Tibial artery (tissue), 4 donors: ENCODE results near the gene KIF6.
A peak's percentile ranks its signal among the peaks of the same experiment; 100 is the strongest.

Source experiments
- DNase-seq, 2 donors: peaks; one replicate each; pipeline ENCODE4 v3.0.0-alpha.2; 2019
- H3K27ac ChIP-seq, 2 donors: fragments of 200-600 bp; sonication (generic) in 1 of 2; 1 replicate in 1 of 2; 2 replicates in 1 of 2; pipeline ENCODE4 v1.5.1; 2018 to 2019; ENCODE audit warnings: mild to moderate bottlenecking in 1 of 2
- H3K27me3 ChIP-seq, 2 donors: fragments of 200-600 bp; sonication (generic) in 1 of 2; one replicate each; pipeline versions ENCODE4 v1.5.1 to v1.6.0; 2016 to 2019
- H3K36me3 ChIP-seq, 3 donors: fragments of 200-600 bp; sonication (generic) in 2 of 3; one replicate each; pipeline ENCODE4 v1.5.1; 2016 to 2019; ENCODE audit warnings: mild to moderate bottlenecking in 2 of 3
- H3K4me1 ChIP-seq, 4 donors: fragments of 200-600 bp; sonication (generic) in 2 of 4; 1 replicate in 3 of 4; 2 replicates in 1 of 4; pipeline ENCODE4 v1.5.1; 2016 to 2019
- H3K4me3 ChIP-seq, 2 donors: fragments of 200-600 bp; sonication (generic) in 1 of 2; 1 replicate in 1 of 2; 2 replicates in 1 of 2; pipeline ENCODE4 v1.5.1; 2018 to 2019; ENCODE audit warnings: mild to moderate bottlenecking in 2 of 2
- H3K9me3 ChIP-seq, 3 donors: fragments of 200-600 bp; sonication (generic) in 1 of 3; one replicate each; pipeline ENCODE4 v1.5.1; 2016 to 2019
- intact Hi-C: fragments of 100-400 bp; cut with DNase I; formaldehyde crosslinking; loops from one replicate; pipeline ENCODE4 v1.15.0; 2023; ENCODE audit warnings: low total_unique reads
- TF ChIP-seq, protein P1 (sequence below), 2 experiments: fragments of 200-600 bp in 1 of 2; fragments of 450-650 bp in 1 of 2; IDR thresholded peaks; one replicate each; pipeline ENCODE4 v1.5.1; 2017 to 2019; ENCODE audit warnings: antibody characterized with exemption in 2 of 2, mild to moderate bottlenecking in 1 of 2, moderate library complexity in 1 of 2

KIF6 gene

DNA sequence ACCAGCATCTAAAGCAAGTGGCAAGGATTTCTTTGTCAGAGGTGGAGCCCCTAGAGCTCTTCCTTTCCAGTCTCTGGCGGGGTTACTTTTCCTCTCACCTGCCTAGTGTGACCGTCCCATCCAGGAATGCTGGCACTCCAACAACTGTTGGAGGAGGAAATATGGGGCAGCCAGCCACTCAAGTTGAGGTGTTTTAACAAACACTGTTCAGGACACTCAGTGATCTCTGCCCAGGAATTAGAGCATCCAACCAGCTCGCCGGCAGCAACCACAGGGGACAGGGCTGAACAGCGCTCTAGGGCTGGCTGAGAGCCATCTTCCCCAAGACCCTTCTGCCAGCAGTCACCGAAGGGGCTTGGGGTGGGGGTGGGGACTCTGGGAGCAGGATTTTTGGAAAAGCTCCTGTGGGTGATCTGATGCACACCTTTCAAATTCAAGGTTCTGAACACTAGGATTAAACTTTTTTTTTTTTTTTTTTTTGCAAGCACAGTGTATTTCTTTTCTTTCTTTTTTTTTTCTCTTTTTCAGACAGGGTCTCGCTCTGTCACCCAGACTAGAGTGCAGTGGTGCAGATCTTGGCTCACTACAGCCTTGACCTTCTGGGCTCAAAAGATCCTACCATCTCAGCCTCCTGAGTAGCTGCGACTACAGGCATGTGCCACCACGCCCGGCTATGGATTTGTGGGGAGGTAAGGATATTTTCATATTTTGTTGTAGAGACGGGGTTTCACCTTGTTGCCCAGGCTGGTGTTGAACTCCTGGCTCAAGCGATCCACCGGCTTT is 374.3 kb downstream of the KIF6 start:
- H3K36me3 ChIP-seq, result no peaks in the 10 kb centered on the region
- no peak overlapping the region for H3K4me3 ChIP-seq
- peak in 1 of 2 donors; percentile 52 for DNase-seq
- intact Hi-C loops, result no loop called here
- TF ChIP-seq, protein P1, sequence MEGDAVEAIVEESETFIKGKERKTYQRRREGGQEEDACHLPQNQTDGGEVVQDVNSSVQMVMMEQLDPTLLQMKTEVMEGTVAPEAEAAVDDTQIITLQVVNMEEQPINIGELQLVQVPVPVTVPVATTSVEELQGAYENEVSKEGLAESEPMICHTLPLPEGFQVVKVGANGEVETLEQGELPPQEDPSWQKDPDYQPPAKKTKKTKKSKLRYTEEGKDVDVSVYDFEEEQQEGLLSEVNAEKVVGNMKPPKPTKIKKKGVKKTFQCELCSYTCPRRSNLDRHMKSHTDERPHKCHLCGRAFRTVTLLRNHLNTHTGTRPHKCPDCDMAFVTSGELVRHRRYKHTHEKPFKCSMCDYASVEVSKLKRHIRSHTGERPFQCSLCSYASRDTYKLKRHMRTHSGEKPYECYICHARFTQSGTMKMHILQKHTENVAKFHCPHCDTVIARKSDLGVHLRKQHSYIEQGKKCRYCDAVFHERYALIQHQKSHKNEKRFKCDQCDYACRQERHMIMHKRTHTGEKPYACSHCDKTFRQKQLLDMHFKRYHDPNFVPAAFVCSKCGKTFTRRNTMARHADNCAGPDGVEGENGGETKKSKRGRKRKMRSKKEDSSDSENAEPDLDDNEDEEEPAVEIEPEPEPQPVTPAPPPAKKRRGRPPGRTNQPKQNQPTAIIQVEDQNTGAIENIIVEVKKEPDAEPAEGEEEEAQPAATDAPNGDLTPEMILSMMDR (IDR thresholded peaks at IDR 0.05), result no peak
- H3K4me1 ChIP-seq, result peaks cover 0 to 7% (median 0%) of the 10 kb centered on the region in 4 donors
- H3K27me3 ChIP-seq, result no peaks in the 10 kb centered on the region
- H3K27ac ChIP-seq, result no peak overlapping the region
- no peaks in the 10 kb centered on the region for H3K9me3 ChIP-seq

DNA sequence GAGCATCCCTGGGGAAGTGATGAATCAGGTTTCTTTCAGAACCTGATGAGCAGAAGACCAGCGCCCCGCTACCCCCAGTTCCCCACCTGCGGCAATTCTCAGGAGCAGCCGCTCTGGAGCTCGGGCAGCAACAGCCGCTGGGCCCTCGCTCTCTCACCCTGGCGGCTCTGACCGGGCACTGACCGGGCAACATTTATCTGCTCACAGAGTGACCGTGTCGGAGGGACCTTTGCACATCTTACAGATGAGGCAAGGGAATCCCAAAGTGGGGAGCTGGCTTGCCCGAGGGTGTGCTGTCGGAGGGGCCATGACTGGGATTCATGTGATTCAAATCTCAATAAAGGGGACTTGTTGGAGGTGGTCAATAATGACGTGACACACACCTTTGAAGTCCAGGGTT is 376.5 kb downstream of the KIF6 start:
- Histone ChIP-seq H3K36me3 (no peaks in the 10 kb centered on the region), H3K4me3 (no peak overlapping the region), H3K4me1 (peaks cover 0 to 25% (median 10%) of the 10 kb centered on the region in 4 donors), H3K27ac (no peak overlapping the region), H3K9me3 (no peaks in the 10 kb centered on the region), H3K27me3 (no peaks in the 10 kb centered on the region)
- no peak for DNase-seq
- intact Hi-C loops, result no loop called here
- TF ChIP-seq, protein P1 (IDR thresholded peaks at IDR 0.05), result no peak

DNA sequence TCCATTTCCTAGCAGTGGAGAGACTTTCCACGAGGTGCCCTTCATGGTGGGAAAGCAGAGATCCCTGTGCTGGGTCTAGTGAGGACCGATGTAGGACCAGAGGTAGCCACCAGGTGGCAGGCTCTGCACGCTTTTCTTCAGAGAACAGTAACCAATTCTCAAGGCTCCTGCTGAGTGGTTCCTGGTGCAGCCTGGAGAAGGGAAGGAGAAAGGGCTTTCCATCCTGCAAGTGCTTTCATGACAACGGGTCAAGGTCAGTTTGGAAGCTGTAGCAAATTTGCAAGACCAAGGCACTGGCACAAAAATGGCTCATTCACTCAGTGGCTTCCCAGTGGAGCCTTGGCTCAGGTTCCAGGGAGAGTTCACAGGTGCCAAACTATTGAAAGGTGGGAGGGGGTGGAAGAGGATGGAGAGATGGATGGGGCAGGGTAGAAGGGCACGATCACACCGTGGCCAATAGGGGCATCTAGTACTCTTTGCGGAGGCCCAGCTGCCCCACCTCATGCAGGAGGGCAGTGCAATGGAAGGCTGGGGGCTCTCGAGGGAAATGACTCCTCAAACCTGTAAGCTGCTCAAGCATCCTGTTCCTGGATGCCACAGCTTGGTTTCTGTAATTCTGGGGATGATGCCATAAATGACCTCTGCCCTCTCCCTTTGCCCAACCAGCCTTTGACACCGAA is 377.2 kb downstream of the KIF6 start:
- TF ChIP-seq, protein P1 (IDR thresholded peaks at IDR 0.05), result peak; percentile 86 to 90
- peaks cover 0 to 29% (median 10%) of the 10 kb centered on the region in 4 donors for H3K4me1 ChIP-seq
- H3K36me3 ChIP-seq, result no peaks in the 10 kb centered on the region
- H3K9me3 ChIP-seq, result no peaks in the 10 kb centered on the region
- peak; percentile 70 to 83 for DNase-seq
- no peak overlapping the region for H3K27ac ChIP-seq
- intact Hi-C loops, result no loop called here
- H3K4me3 ChIP-seq, result no peak overlapping the region
- no peaks in the 10 kb centered on the region for H3K27me3 ChIP-seq

DNA sequence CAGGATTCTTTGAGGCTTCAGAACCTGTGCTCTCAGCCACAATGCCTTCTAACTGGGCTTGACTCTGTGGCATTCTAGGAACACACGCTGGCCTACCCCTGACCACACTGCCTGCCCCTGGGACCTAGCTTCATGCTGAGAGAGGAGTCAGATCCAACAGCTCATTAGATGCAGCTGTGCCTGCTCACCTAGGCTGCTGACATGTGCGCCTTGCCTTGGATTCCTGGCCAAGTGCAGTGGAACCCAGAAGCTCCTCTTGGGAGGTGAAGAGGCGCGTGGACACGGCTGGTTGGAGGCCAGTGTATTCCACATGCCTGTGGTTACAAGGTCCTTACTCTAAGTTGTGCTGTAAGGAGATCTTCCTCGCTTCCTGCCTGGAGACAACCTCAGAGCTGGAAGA is 378.0 kb downstream of the KIF6 start:
- Histone ChIP-seq H3K4me1 (peaks cover 0 to 34% (median 10%) of the 10 kb centered on the region in 4 donors), H3K4me3 (no peak overlapping the region), H3K9me3 (no peaks in the 10 kb centered on the region), H3K27ac (no peak overlapping the region), H3K36me3 (no peaks in the 10 kb centered on the region), H3K27me3 (no peaks in the 10 kb centered on the region)
- intact Hi-C loops, result no loop called here
- TF ChIP-seq, protein P1 (IDR thresholded peaks at IDR 0.05), result no peak
- no peak for DNase-seq

DNA sequence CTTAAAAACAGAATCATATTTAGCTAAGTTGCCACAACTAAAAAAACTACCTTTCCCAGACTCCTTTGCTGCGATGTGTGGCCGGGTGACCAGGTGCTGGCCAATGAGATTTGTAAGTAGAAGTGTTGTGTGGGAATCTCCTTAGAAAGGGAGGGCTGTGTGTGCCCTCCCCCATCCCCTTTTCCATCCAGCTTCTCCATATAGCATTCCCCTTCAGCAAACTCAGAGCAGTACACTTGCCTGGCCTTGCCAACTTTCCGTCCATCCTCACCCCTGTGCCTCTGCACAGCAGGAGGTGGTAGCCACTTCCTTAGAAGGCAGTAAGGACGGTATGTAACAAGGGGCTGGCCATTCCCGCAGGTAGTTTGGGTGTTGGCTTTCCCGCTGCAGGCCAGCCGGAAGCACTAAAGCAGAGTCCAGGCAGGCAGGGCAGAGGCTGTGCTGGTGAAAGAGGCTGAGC is 380.4 kb downstream of the KIF6 start:
- H3K4me3 ChIP-seq, result peak overlapping the region in 1 of 2 donors; percentile 7
- no peaks in the 10 kb centered on the region for H3K27me3 ChIP-seq
- H3K36me3 ChIP-seq, result no peaks in the 10 kb centered on the region
- intact Hi-C loops, result no loop called here
- no peaks in the 10 kb centered on the region for H3K9me3 ChIP-seq
- peak overlapping the region; percentile 65 to 77 for H3K27ac ChIP-seq
- TF ChIP-seq, protein P1 (IDR thresholded peaks at IDR 0.05), result no peak
- peaks cover 0 to 45% (median 19%) of the 10 kb centered on the region in 4 donors for H3K4me1 ChIP-seq
- DNase-seq, result no peak
